ENCODE data around the gene IP6K2.

Gene IP6K2

GRCh38 chr3:48688032-48688736 is 28.8 kb downstream of the IP6K2 start:
- DNase-seq = no peak

DNA sequence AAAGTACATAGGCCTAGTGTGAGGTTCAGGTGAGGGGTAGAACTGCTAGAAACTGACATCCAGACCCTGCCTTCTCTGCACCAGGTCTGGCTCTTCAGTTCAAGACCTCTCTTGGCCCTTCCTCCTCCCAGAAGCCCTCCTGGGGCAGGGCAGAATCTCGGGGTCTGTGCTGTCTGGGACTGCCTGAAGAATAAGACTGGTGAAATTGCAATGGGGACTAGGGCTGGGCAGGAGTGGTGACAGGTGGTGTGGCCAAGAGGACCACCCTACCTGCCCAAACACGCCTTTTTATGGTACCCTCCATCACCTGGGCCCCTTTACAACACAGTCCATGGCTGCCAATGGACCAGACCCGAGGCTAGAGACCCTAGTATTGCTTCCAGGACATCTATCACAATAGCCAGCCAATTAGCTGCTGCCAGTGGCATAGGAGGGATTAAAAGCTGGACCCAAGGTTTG is 29.8 kb downstream of the IP6K2 start:
- no peak for DNase-seq

DNA sequence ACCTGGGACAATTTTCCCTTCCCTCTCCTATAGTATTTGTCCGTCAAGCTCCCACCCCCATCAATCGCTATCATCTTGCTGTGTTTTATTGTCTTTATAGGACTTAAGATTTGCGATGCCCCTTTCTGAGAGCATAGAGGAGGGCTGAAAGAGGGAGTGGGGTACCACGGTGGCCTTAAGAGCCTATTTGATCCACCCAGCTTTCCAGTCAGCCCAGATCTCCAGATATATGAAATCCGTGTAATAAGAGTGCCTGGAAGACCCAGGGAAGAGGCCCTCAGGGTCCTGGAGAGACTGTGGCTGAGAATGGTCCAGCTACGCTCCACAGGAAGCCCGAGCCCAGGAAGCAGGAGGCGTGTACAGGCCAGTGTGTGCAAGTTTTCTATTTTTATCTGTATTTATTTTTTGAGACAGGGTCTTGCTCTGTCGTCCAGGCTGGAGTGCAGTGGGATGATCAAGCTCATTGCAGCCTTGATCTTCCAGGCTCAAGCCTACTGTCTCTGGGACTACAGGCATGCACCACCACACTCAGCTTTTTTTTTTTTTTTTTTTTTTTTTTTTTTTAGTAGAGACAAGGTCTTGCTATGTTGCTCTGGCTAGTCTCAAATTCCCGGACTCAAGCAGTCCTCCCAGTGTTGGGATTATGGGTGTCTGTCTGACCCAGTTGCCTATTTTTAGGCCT is 30.3 kb downstream of the IP6K2 start:
- no peak for DNase-seq

DNA sequence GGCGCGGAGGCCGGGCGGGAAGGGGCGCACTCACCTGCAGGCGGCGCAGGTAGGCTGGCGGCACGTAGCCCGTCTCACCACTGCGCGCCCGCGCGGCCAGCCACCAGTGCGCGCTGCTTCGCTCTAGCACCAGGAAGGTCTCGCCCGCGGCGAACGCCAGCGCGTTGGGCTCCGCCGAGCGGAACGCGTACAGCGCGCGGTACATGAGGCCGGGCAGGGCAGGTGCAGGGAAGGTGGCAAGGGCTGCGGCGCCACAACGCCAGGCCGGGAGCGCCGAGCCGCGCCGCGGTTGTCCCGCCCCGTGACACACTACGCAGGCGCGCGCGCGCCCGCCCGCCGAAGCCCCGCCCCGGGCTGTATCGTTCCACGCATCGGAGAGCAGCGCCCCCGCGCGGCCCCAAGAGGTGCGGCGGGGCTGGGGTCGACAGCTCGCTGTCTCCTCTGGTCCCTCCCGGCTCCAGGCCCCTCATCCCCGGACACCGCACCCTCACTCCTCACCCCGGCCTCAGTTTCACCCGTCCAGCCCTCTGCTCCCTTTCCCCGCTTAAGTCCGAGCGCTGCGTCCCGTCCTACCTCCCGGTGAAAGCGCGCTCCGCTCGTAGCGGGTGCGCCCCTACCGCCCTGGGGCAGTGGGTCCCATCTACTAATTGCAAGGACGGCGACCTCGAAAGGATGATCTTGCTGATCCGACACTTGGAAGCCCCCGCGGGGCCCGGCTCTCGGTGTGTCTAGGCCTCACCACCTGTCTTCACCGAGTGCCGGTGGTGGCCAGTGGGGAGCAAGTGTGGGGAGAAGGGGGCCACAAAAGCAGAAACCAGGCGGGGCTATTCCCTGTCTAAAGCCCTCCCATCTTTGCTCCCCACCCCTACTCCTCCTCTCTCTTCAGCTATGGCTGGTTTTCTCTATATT is 31.2 kb downstream of the IP6K2 start, which contains the start of gene NCKIPSD:
TSS of gene NCKIPSD (minus strand) at position 313 of the 909 bp plus-strand sequence. CDS start at position 205, 108 bp downstream.
- peak; percentile 90 for DNase-seq

DNA sequence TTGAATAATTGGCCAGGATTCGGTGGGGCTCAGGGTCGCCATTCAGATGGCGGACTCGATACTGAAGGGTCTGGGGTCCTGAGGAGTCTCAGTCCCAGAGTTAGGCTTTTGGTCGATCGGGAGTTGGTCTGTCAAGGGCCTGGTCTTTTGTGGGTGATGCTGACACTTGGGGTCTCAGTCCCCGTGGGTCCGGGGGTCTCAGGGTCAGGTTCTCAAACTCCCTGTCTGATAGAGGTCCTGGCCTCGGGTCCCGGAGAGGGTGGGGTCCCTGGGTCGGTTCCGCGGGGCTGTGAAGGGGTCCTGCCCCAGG is 31.8 kb downstream of the IP6K2 start:
- no peak for DNase-seq

DNA sequence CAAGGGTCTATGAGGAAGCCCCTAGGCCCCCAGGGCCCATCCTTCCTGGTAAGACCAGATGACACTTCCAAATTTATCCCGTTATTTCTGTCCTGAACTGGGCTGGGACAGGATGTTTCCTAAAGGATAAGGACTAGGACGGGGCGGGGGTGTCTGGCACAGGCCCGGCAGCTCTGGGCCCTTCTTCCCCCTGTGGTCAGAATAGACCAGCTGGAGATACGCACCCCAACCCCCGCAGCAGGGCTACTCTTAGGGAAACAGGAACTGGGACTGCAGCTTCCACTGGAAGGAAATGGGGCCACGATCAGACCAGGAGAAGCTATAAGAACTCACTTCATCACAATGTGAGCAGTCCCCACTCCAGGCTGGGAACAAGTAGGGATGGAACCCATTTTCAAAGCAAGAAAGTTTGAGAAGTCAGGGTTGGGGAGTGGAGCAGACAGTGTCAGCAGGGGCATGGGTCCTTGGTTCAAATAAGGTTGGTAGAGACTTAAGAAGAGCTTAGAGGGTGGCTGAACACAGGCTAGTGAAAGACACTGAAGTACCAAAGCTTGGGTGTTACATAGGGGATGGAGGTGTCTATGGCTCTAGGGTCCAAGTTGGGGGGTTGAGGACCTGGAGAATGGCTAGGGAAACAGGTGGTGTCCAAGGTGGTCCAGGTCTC is 32.4 kb downstream of the IP6K2 start:
- no peak for DNase-seq

- no peak for DNase-seq
These were observed 33.0 kb downstream of the IP6K2 start for GRCh38 chr3:48684054-48684349.

DNA sequence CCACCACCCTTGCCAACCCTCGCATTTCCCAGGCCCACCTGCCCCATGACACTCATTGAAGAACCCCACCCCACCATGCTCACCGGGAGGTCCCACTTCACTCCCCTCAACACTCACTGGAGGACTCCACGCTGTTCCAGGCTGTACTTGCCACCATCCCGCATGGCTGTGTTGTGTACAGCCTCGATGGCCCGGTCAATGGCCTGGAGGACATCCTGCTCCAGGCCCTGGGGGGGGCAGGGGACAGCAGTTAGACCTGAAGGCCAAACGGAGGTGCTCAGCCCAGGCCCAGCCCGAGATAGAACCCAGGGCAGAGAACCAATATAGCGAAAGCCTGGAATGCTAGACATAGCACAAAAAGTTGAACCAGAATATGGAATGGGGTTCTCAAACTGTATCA is 34.2 kb downstream of the IP6K2 start:
- no peak for DNase-seq

GRCh38 chr3:48681974-48682610 is 34.9 kb downstream of the IP6K2 start:
- no peak for DNase-seq

DNA sequence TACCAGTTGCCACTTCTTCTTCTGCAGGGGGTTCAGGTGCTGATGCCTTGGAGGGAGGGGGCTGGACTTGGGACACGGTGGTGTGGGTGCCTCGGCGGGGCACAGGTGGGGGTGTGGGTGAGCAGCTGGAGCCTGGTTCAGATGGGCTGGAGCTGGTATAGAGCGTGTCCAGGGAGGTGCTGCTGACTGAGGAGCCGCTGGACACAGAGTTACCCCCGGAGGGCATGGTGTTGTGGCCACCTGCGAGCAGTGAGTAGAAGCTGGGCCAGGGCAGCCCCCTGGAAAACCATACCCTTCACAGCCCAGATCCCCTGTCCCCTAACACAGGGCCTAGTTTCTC is 35.5 kb downstream of the IP6K2 start:
- no peak for DNase-seq

GRCh38 chr3:48680811-48681540 is 36.0 kb downstream of the IP6K2 start:
- DNase-seq = no peak

DNA sequence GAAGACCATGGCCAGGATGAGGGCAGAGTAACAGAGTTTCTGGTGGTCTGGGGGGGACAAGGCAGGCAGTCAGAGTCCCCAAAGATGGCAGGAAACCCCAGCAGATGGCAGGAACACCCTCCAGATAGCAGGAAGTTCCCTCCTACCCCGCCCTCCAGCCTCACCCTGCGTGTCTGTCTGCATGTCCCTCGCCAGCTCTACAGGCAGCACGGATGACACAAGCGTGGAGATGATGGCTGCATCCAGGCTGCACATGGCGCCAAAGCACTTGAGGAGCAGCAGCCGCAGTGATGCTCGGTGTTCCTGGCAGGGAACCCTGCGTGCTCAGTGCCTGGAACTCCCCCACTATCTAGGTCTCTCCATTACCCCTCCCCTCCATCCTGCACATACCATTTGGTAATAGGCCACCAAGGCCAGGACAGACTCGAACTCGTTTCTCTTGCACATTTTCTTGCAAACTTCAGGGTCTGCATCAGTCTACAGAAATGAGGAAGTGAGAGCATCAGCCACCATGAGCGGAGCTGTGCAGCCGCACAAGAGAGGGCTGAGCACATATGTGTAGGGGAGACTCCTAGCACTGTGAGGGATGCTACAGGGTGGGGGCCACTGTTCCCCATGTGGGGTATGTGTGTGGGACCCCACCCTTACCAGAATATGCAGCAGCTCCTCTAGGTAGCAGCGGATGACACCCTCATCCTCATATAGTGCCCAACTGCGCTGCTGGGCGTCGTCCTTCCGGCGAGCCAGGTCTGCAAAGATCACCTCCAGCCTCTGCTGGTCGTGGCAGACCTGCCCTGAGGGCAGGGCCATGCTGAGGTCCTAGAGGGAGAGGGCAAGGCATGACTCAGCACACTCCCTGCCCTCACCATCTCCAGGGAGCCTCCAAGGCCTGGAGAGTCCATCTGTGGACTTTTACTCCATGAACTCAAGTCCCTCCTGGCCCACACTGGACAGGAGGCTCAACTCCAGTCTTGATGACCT is 37.3 kb downstream of the IP6K2 start:
- no peak for DNase-seq

DNA sequence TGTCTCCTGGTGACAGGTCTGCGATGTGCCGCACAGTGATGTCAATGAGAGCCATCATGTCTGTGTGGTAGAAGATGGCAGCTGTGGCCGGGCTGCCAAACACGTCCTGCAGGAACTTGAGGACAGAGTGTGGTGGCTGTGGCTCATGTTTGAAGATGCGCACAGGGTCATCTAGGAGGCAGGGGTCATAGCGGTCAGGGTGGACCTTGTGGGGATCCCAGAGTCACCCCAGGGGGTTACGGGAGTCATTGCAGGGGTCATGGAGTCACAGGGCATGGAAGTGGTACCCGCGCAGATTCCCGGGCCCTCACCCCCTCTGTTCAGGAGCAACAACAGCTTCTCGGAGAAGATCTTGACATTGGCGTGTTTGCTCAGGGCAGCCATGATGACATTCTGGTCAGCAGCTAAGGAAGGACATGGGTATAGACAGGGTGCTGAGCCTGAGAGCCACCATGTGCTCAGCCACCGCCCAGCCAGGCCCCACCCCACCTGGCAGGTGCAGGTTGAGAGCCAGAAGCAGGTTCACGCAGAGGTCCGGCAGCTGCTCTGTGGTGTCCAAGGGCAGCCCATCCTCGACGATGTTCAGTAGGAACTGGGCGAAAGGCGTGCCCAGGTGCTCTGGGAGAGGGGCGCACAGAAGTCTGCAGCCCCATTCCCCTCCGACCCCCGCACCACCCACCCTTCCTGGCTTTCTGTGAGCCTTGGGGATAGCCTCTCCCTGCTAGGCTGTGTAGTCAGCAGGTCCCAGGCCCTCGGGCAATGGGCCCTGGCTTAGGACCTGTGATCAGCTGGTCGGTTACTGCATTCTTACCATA is 38.2 kb downstream of the IP6K2 start:
- DNase-seq = no peak

DNA sequence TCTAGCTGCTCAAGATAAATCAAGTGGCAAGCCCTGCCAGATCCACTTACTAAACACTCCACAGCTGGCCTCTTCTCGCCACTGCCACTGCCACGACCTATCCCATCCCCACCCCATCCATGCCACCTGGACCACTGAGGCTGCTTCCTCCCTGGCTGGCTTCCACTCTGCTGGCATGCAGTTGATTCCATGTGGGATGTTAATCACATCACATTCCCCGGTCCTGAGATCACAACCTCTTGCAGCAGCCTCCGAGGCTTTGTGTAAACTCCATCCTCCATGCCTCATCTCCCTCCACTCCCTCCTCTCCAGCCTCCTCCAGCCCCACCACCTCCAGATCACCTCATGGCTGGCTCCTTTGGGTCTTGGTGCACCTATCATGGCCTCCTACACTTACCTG is 39.0 kb downstream of the IP6K2 start:
- no peak for DNase-seq

DNA sequence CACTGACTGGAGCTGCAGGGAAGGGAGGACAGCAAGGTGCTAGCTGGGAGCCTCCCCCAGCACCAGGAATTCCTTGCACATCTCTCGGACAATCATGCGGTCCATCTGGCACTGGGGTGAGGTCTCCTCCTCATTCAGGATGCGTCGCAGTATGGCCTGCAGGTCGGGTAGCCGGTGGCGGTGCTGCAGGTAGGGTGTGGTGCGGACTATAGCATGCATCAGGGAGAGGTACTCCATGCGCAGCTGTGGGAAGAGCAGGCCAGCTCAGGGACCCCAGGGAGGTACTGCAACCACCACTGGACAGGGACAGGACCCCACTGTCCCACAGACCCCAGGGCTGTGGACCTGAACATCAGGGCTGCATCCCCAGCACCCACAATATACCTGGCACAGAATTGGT is 42.5 kb downstream of the IP6K2 start:
- no peak for DNase-seq

DNA sequence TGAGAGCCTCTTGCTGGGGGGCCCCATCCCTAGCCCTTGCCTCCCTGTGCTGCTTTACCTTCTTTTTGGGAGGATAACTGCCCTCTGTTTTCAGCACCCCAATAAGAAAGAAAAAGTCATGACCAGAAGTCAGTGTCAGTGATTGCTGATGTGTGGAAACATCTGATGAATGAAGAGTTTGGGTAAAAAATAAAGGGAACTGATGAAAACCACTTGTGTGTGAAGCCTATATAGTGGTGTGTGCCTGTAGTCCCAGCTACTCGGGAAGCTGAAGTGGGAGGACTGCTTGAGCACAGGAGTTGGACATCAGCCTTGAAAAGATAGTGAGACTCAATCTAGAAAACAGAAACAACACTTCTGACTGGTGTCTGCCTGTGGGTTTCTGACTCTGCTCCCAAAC is 44.5 kb downstream of the IP6K2 start:
- no peak for DNase-seq

GRCh38 chr3:48664929-48665328 is 52.1 kb downstream of the IP6K2 start:
- DNase-seq = no peak

DNA sequence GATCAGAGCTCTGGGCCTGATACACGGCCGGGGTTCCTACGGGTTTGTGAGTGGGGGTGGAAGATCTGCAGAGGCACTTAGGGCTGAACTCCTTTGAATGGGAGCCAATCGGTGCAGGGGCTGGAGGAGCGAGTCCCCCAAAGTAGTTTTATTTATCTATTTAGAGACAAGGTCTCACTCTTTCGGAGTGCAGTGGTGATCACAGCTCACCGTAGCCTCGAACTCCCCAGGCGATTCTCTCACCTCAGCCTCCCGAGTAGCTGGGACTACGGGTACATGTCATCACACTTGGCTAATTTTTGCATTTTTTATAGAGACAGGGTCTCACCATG is 52.7 kb downstream of the IP6K2 start:
- DNase-seq = no peak

GRCh38 chr3:48663489-48664312 is 53.3 kb downstream of the IP6K2 start:
- peak; percentile 92 for DNase-seq

Data from CD4-positive, alpha-beta T cell treated with Interleukin-21 for 1 hour (primary cell).